C4-2B (cell line): ENCODE measurements around the gene CPZ.

Experiments
- CTCF ChIP-seq: fragments of 450-650 bp; conservative IDR thresholded peaks from 2 replicates; pipeline ENCODE4 v1.5.1; 2017; ENCODE audit warnings: mild to moderate bottlenecking
- ZFX ChIP-seq: fragments of 450-650 bp; IDR thresholded peaks from 2 replicates; pipeline ENCODE4 v1.6.1; 2017

GRCh38 chr4:8597319-8597718 is 4.8 kb downstream of the CPZ start:
- no peak for TF ChIP-seq CTCF
- no peak for TF ChIP-seq ZFX
